Measurements from ENCODE around the gene RAD51B.

DNA sequence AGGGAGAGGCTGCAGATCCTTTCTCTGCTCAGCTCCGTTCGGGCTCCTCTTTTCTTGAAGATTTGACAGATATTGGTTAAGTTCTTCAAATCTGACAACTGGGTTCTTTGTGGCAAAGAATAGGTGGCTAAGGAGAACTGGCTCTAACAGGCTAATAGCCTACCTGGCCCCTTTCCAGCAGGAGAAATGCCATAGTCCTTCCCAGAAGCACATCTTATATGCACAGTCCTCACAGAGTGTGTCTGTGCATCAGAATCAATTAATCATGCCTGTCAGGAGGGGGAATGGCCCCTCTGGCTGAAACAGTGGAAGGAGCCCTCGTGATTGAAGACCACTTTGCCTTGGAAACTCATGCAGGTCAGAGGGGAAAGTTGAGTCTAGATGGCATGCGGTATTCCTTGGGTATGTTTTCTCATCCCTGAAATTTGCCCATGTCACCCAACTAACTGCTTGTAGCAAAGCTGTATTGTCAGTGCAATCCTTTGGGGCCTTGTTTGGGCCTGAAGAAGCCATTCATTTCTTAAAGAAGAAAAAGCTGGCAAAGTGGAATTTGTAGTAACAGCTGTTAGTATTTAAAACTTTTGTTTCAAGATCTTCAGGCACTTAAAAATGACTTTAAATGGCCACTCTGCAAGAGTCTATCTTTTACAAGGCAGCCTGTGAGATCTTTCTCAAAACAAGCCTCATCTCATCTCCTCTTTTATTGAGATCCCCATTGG lies 721.8 kb downstream of the RAD51B start:
- no peak for TF ChIP-seq EZH2phosphoT487 (IDR thresholded peaks at IDR 0.05; ENCODE audit: low read length)
- no peak for TF ChIP-seq CTCF (IDR thresholded peaks at IDR 0.05; ENCODE audit: low read length)
